ENCODE results near the gene F2RL1. TPM values are rescaled to one million over a fixed set of nuclear protein-coding genes. Genes with fewer than 3 reads are reported as not detected.
"Not testable (repeated sequence)": the region's sequence is repeated elsewhere in the genome, so short reads cannot be mapped to it uniquely, and the experiment has no call there.

Gene F2RL1
- total and polyA plus RNA-seq, 2 experiments from 2014 or later: 0.06 TPM; not detected in 1

DNA sequence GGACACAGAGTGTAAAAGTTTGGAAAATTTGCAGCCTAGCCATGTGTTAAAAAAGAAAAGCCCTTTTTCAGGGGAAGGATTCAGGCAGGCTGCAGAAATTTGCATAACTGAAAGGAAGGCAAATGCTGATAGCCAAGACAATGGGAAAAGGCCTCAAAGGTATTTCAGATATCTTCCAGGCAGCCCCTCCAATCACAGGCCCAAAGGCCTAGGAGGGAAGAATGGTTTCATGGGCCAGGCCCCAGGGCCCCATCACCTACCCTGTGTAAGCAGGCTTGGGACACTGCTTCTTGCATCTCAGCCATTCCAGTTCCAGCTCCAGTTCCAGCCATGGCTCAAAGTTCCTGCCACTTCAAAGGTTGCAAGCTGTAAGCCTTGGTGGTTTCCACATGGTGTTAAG is 35.8 kb downstream of the F2RL1 start:
- Histone ChIP-seq H3K9me3 (ENCODE audit: low read depth) (no peaks in the 10 kb centered on the region), H3K4me1 (ENCODE audit: low read depth) (peaks cover 4% of the 10 kb centered on the region)

DNA sequence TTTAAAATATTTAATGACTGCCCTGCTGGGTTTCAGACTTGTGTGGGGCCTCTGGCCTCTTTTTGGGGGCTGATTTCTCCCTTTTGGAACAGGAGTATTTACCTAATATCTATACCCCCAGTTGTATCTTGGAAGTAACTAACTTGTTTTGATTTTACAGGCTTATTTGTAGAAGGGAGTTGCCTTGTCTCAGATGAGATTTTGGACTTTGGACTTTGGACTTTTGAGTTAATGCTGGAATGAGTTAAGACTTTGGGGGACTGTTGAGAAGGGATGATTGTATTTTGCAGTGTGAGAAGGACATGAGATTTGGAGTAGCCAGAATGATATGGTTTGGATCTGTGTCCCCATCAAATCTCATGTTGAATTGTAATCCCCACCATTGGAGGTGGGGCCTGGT is 36.7 kb downstream of the F2RL1 start:
- not testable (repeated sequence) for H3K9me3 ChIP-seq (ENCODE audit: low read depth)

More for the DNA sequence above, 35.8 kb downstream of the F2RL1 start:
- Histone ChIP-seq H3K27ac (no peak overlapping the region), H3K27me3 (no peaks in the 10 kb centered on the region), H3K4me3 (no peak overlapping the region), H3K36me3 (no peaks in the 10 kb centered on the region)
- TF ChIP-seq, protein P1, sequence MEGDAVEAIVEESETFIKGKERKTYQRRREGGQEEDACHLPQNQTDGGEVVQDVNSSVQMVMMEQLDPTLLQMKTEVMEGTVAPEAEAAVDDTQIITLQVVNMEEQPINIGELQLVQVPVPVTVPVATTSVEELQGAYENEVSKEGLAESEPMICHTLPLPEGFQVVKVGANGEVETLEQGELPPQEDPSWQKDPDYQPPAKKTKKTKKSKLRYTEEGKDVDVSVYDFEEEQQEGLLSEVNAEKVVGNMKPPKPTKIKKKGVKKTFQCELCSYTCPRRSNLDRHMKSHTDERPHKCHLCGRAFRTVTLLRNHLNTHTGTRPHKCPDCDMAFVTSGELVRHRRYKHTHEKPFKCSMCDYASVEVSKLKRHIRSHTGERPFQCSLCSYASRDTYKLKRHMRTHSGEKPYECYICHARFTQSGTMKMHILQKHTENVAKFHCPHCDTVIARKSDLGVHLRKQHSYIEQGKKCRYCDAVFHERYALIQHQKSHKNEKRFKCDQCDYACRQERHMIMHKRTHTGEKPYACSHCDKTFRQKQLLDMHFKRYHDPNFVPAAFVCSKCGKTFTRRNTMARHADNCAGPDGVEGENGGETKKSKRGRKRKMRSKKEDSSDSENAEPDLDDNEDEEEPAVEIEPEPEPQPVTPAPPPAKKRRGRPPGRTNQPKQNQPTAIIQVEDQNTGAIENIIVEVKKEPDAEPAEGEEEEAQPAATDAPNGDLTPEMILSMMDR (IDR thresholded peaks at IDR 0.05; ENCODE audit: low read depth, low read length): no peak
- DNase-seq (ENCODE audit: low read depth in 1 of 2, low spot score in 1 of 2): no peak

DNA sequence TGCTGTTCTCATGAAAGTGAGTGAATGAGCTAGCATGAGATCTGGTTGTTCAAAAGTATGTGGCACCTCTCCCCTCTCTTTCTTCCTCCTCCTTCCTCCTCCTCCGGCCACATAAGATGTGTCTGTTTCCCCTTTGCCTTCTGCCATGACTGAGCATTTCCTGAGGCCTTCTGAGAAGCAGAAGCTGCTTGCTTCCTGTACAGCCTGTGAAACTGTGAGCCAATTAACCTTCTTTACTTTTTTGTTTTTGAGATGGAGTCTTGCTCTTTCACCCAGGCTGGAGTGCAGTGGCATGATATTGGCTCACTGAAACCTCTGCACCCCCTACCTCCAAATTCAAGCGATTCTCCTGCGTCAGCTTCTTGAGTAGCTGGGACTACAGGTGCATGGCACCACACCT is 37.1 kb downstream of the F2RL1 start:
- no peak overlapping the region for H3K27ac ChIP-seq
- TF ChIP-seq, protein P1 (IDR thresholded peaks at IDR 0.05; ENCODE audit: low read depth, low read length): no peak
- no peak for DNase-seq (ENCODE audit: low read depth in 1 of 2, low spot score in 1 of 2)
- no peaks in the 10 kb centered on the region for H3K4me1 ChIP-seq (ENCODE audit: low read depth)
- no peaks in the 10 kb centered on the region for H3K9me3 ChIP-seq (ENCODE audit: low read depth)
- no peaks in the 10 kb centered on the region for H3K36me3 ChIP-seq
- H3K4me3 ChIP-seq: no peak overlapping the region
- no peaks in the 10 kb centered on the region for H3K27me3 ChIP-seq

More for the DNA sequence above, 36.7 kb downstream of the F2RL1 start:
- not testable (repeated sequence) for H3K36me3 ChIP-seq; DNase-seq (ENCODE audit: low read depth in 1 of 2, low spot score in 1 of 2); H3K27ac ChIP-seq; H3K27me3 ChIP-seq; H3K4me1 ChIP-seq (ENCODE audit: low read depth); H3K4me3 ChIP-seq

DNA sequence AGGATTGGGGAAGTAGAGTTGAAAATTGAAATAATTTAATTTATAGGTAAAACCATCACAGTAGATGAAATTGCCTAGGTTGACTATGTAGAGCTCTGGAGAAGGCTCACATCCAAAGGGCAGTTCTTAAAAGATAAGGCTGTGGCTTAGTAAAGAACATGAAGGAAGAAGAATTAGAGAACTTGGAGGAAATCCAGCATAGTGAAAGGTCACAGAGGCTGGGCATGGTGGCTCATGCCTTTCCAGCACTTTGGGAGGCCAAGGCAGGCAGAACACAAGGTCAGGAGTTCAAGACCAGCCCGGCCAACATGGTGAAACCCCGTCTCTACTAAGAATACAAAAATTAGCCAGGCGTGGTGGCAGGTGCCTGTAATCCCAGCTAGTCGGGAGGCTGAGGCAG is 38.0 kb downstream of the F2RL1 start:
- peak in 1 of 2 donors; percentile 41 for DNase-seq (ENCODE audit: low read depth in 1 of 2, low spot score in 1 of 2)

DNA sequence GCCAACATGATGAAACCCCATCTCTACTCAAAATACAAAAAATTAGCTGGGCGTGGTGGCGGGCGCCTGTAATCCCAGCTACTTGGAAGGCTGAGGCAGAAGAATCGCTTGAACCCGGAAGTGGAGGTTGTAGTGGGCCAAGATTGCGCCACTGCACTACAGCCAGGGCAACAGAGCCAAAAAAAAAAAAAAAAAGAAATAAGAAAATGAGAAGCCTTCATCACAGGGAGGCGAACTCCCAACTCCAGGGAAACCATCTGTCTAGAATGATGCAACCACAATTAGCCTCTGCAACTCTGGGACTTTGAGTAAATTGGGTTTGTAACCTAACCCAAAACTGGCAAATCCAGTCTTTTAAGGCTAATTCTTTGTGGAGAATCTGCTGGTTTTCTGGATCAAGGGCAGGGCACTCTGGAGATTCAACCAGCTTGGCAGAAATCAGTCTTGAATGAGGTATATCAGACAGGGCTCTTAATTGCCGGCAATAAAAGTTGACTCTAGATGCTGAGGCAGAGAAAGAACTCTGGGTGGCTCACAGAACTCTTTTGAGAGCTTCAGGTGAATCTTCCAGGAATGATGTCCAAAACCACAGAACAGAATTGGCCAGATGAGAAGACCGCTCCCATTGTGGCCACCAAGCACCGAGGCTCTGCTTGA is 40.9 kb downstream of the F2RL1 start:
- H3K36me3 ChIP-seq: no peaks in the 10 kb centered on the region
- no peaks in the 10 kb centered on the region for H3K4me1 ChIP-seq (ENCODE audit: low read depth)
- DNase-seq (ENCODE audit: low read depth in 1 of 2, low spot score in 1 of 2): peak in 1 of 2 donors; percentile 29
- no peak overlapping the region for H3K27ac ChIP-seq
- no peaks in the 10 kb centered on the region for H3K27me3 ChIP-seq
- TF ChIP-seq, protein P1 (IDR thresholded peaks at IDR 0.05; ENCODE audit: low read depth, low read length): no peak
- H3K4me3 ChIP-seq: no peak overlapping the region
- H3K9me3 ChIP-seq (ENCODE audit: low read depth): no peaks in the 10 kb centered on the region

More for the DNA sequence above, 38.0 kb downstream of the F2RL1 start:
- H3K36me3 ChIP-seq; H3K27ac ChIP-seq; H3K4me1 ChIP-seq (ENCODE audit: low read depth); H3K27me3 ChIP-seq; H3K9me3 ChIP-seq (ENCODE audit: low read depth); H3K4me3 ChIP-seq: not testable (repeated sequence)

DNA sequence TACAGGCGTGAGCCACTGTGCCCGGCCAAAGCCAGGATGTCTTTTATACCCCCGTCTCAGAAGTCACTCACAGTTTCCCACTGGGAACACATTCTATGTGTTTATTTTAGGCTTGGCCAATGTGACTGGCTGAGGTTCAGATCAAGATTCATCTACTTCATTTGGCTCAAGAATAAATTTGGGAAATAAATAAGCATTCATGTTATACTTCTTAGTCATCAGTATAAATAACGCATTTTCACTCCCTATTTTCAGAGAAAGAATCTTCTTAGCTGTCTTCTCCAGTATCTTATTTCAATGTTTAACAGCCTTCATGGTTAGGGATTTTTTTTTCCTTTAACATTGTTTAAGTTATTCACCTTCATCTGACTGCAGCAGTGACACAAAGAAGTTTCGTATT is 42.8 kb downstream of the F2RL1 start:
- DNase-seq (ENCODE audit: low read depth in 1 of 2, low spot score in 1 of 2): no peak
- H3K27ac ChIP-seq: no peak overlapping the region
- no peaks in the 10 kb centered on the region for H3K4me1 ChIP-seq (ENCODE audit: low read depth)
- H3K4me3 ChIP-seq: no peak overlapping the region
- TF ChIP-seq, protein P1 (IDR thresholded peaks at IDR 0.05; ENCODE audit: low read depth, low read length): no peak
- H3K27me3 ChIP-seq: no peaks in the 10 kb centered on the region
- no peaks in the 10 kb centered on the region for H3K36me3 ChIP-seq
- no peaks in the 10 kb centered on the region for H3K9me3 ChIP-seq (ENCODE audit: low read depth)

Measured in cardiac muscle cell (in vitro differentiated cells and primary cell).